ENCODE data around the gene PDZD2.
"Not testable (repeated sequence)": the region's sequence is repeated elsewhere in the genome, so short reads cannot be mapped to it uniquely, and the experiment has no call there.

PDZD2 gene

GRCh38 chr5:31987985-31988710 is 349.2 kb downstream of the PDZD2 start:
- DNase-seq: no peak

DNA sequence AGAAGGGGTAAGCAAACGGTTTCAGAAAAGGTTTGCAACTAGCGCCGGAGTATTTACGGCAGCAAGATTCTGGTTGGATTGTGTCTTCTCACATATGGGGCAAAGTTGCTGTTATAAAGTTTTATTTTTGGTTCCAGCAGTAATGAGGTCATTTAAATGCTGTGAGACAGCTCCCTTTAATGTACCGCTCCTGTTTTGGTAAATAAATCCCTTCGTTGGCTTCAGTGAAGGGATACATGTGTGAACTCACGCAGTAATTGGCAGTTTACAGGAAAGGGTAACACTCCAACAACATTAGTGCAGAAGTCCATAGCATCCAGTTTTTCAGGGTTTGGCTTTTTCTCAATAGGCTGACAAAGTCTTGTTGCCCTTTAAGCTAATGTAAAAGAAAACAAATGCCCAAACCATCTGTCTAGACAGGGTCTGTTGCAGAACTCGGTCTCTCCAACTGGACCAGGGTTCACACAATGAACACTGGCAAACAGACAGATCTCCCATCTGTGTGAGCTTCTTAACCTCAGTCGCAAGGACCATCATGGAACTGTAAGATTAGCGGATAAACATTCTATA is 351.2 kb downstream of the PDZD2 start:
- DNase-seq: no peak

DNA sequence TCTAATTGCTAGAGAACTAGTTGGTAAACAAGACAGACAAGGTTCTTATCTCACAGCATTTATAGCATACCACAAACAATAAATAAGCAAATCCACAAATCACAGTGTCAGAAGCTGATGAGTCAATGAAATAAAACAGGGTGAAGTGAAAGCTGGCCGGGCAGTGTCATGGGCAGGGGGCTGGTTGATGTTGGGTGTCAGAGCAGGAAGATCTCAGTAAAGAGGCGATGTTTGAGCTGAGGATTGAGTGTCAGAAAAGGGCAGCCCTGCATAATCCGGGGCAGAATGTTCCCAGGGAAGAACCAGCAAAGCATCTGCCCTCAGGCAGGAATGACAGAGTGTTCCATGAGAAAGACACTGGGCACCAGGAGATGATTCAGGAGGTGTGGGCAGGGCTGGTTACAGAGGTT is 351.8 kb downstream of the PDZD2 start:
- DNase-seq: no peak

- no peak for DNase-seq
Measured at GRCh38 chr5:31992377-31992776, 353.4 kb downstream of the PDZD2 start.

DNA sequence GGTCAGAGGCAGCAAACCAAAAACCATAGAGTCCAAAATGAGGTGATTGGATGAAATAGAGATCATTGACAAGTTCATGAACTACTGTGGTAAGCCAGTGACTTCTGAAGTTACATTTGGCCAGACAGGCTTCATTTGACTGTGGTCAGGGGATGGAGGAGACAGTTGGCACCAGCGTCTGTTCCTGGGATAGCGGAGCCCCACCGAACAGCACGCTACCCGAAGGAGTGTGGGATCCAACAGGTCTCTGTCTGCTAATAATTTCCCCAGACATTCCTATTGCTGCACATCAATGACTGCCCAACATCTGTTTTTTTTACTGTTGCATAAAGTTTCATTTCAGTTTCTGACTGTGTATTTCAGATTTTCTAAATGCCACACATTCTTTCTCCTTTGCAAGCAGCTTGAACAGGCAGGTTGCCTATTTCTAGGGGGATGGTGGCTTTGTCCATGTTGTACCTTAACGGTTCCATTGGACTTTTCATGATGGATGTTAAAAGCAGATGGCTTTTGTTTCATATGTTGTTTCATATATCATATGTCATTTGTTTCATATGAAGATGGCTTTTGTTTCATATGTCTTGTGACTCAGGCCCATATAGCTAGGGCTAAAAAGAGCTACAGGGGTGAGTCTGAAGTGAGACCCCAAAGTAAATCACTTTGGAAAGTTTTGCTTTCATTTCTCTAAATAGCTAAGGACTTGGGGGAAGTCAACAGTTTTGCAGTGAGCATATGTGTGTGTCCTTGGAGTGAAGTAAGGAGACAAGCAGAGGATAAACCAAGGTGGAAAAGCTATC is 354.4 kb downstream of the PDZD2 start:
- DNase-seq: no peak

GRCh38 chr5:31995006-31995405 is 356.1 kb downstream of the PDZD2 start:
- no peak for DNase-seq

DNA sequence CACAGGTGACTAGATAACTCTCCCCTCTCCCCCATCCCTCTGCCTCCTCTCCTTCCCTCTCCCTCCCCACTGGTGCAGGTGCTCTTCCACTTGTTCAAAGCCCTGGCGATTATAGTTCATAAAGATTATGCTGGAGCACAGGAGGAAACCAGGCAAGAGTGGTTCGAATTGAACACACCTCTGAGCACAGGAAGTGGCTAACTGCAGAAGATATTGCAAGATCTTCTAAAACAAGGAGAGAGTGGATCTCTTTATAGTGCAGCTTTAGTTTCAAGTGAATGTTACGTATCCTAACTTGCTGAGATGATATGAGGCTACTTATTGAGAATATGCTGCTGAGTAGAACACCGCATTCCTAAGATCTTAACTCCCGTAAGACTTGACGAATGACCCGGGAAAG is 356.8 kb downstream of the PDZD2 start:
- no peak for DNase-seq

- no peak for DNase-seq
Measured at GRCh38 chr5:31996909-31997308, 358.0 kb downstream of the PDZD2 start.

DNA sequence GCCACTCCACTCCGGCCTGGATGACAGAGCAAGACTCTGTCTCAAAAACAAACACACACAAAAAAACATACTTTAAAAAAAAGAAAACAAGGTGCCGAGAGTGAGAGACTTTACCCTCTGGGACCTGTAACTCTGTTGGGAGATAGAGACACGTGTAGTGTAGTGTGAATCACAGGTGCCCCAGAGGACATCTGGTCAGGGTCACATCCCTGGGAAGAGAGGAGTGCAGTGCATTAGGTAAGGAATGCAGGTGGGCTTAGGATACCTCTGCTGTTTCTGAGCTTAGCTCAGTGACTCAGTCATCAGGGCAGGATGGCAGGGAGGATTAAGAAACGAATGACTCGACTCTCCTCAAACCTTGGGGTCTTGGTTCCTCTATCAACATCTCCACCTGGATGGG is 360.5 kb downstream of the PDZD2 start:
- DNase-seq: no peak

- DNase-seq: no peak
Measured at GRCh38 chr5:32000731-32001130, 361.8 kb downstream of the PDZD2 start.

DNA sequence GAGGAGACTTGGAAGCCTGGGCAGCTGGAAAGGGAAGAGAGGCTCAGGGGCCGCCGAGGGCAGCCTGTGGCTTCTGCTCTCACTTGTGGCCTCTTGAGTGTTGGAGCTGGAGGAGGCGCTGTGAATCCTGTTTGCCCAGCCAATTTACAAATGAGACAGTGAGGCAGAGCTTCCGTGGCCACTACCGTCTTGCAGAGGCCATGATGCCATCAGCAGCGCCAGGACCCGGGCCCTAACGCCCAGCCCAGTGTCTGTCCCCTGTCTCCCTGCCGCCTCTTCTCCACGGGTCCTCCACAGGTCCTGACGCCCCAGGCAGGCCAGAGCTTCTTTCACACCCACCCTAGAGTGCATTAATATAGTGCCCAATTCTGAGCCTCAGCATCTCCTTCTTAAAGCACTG is 362.4 kb downstream of the PDZD2 start:
- DNase-seq: no peak

- no peak for DNase-seq
Measured at GRCh38 chr5:32001707-32002106, 362.8 kb downstream of the PDZD2 start.

GRCh38 chr5:32002755-32003154 is 363.8 kb downstream of the PDZD2 start:
- DNase-seq: no peak

- no peak for DNase-seq
Measured at GRCh38 chr5:32003981-32004380, 365.1 kb downstream of the PDZD2 start.

- DNase-seq: no peak
Measured at GRCh38 chr5:32004404-32004803, 365.5 kb downstream of the PDZD2 start.

GRCh38 chr5:32008746-32009145 is 369.8 kb downstream of the PDZD2 start:
- DNase-seq: no peak

GRCh38 chr5:32013658-32014057 is 374.7 kb downstream of the PDZD2 start:
- no peak for DNase-seq

DNA sequence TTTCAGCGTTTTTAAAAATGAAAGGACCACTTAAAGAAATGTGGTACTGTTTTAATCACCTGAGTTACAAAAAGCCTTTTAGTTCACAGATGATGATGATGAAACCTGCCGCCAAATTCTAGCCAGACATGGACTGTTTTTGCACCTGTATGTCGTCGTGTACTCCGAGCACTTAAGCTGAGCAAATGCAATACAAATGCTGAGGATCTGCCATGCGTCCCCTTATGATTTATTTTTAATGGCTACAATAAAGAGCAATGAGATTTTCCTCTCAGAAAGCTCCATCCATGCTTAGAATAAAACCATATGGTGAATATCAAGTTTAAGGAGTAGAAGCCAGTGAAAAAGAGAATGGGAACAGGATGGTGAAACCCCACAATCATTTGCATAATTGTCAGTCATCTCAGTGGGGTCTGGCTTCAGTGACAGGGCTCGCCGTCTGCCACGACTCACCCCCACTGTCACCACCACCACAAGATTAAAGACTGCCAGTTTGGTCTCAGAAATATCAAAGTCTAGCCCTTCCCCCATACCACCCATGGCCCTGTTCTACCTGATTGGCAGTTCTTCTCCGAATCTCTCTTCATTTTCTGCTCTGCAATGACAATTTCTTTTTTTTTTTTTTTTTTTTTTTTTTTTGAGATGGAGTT is 375.3 kb downstream of the PDZD2 start:
- DNase-seq: no peak

- DNase-seq: not testable (repeated sequence)
Measured at GRCh38 chr5:32015262-32015661, 376.3 kb downstream of the PDZD2 start.

GRCh38 chr5:32017692-32018367 is 378.9 kb downstream of the PDZD2 start:
- DNase-seq: no peak

- no peak for DNase-seq
Measured at GRCh38 chr5:32018476-32019436, 379.8 kb downstream of the PDZD2 start.

DNA sequence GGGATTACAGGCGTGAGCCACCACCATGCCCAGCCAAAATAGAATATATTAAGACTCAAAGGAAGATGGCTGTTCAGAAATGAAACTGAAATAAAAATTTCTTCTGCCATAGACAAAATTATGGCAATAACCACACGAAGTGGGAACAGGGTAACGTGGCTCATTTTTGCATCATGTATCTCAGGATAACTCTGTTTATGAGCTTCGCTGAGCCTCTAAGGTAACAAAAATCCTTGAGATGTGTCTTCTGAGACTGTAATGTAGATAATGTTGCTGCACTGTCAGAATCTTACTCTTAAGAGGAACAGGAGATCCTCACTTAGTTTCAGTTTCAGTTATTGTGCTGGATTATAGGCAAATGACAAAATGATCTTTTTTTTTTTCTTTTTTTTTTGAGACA is 381.3 kb downstream of the PDZD2 start:
- DNase-seq: no peak
